ENCODE data around the gene TM2D1. TPM values are rescaled to one million over a fixed set of nuclear protein-coding genes. Genes with fewer than 3 reads are reported as not detected.

TM2D1 gene
- total and polyA plus RNA-seq, 8 donors, result 41.6 to 82.3 (median 69.6) TPM

DNA sequence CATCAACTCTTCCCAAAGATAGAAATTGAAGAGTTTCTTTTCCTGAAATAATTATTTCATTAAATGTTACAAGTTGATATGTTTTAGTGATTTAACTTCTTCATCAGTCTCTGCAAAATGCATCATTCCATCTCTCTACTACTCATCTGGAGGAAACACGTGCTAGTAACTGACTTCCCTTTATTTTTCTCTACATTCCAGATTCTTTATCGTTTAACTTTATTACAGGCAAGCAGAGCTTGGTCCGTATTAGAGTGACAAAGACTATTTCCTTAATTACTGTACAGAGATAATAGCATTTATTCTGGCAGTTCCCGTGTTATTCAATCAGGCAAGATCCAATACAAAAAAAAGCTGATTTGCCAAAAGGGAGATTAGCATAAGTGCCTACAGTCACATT is 88.6 kb downstream of the TM2D1 start:
- Histone ChIP-seq H3K9me3 (no peaks in the 10 kb centered on the region), H3K27ac (no peak overlapping the region), H3K4me1 (no peaks in the 10 kb centered on the region), H3K36me3 (no peaks in the 10 kb centered on the region), H3K4me3 (no peak overlapping the region), H3K27me3 (no peaks in the 10 kb centered on the region)
- TF ChIP-seq, protein P1, sequence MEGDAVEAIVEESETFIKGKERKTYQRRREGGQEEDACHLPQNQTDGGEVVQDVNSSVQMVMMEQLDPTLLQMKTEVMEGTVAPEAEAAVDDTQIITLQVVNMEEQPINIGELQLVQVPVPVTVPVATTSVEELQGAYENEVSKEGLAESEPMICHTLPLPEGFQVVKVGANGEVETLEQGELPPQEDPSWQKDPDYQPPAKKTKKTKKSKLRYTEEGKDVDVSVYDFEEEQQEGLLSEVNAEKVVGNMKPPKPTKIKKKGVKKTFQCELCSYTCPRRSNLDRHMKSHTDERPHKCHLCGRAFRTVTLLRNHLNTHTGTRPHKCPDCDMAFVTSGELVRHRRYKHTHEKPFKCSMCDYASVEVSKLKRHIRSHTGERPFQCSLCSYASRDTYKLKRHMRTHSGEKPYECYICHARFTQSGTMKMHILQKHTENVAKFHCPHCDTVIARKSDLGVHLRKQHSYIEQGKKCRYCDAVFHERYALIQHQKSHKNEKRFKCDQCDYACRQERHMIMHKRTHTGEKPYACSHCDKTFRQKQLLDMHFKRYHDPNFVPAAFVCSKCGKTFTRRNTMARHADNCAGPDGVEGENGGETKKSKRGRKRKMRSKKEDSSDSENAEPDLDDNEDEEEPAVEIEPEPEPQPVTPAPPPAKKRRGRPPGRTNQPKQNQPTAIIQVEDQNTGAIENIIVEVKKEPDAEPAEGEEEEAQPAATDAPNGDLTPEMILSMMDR (IDR thresholded peaks at IDR 0.05), result no peak
- no peak for ATAC-seq
- DNase-seq, result no peak
- intact Hi-C loops (cut with DNase I), result no loop called here

DNA sequence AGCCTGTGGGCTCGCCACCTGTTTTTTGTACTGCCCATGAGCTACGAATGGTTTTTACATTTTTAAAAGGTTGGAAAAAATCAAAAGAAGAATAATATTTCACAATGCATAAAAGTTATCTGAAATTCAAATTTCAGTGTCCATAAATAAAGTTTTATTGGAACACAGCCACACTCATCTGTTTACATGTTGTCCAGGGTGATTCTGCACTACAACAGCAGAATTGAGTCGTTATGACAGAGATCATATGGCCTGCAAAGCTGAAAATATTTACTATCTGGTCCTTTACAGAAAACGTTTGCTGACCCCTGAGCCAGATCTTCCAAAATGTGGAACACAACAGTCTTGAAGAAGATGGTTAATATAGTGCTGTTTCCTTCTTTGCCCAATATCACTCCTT is 89.4 kb downstream of the TM2D1 start:
- ATAC-seq (no peak), DNase-seq (no peak)
- intact Hi-C loops (cut with DNase I), result no loop called here
- TF ChIP-seq, protein P1 (IDR thresholded peaks at IDR 0.05), result no peak
- Histone ChIP-seq H3K4me3 (no peak overlapping the region), H3K9me3 (no peaks in the 10 kb centered on the region), H3K27me3 (no peaks in the 10 kb centered on the region), H3K36me3 (no peaks in the 10 kb centered on the region), H3K4me1 (no peaks in the 10 kb centered on the region), H3K27ac (no peak overlapping the region)

DNA sequence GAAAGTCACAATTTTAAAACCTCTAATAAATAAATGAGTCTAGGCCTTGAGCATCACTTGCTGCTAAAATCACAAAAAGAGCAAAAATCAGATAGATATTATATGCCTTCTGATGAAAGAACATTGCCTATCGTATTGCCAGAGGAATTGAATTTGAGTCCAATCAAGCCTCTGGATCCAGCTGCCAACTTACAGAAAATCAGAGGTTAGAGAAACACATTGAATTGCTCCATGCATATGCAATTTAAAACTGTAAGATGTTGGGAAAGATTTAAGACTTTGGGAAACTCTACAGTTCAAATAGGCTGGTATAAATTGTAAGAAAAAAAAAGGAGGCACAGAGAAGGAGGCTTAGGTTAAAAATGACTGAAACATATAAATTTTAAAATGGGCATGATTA is 93.5 kb downstream of the TM2D1 start:
- Histone ChIP-seq H3K4me3 (no peak overlapping the region), H3K27ac (no peak overlapping the region), H3K4me1 (no peaks in the 10 kb centered on the region), H3K9me3 (no peaks in the 10 kb centered on the region), H3K36me3 (no peaks in the 10 kb centered on the region), H3K27me3 (no peaks in the 10 kb centered on the region)
- no peak for ATAC-seq
- intact Hi-C loops (cut with DNase I), result no loop called here
- DNase-seq, result no peak
- TF ChIP-seq, protein P1 (IDR thresholded peaks at IDR 0.05), result no peak

Other genes with a start within 250 kb of the TM2D1 start
- gene PATJ, start 17.3 kb upstream of the TM2D1 start, total RNA-seq, result 10 to 100 TPM; 42.4 to 58.8 TPM
- 10 to 100 TPM; 27.6 to 42.2 (median 35.3) TPM for gene PATJ, start 17.3 kb upstream of the TM2D1 start, polyA plus RNA-seq (ENCODE audit: insufficient read length in 6 of 6)

All from left lung (tissue), 10 donors.